Fibroblast of skin of left quadriceps (primary cell): Measurements from ENCODE around the gene A2ML1.
A peak's percentile ranks its signal among the peaks of the same experiment; 100 is the strongest.
"Not testable (repeated sequence)": the region's sequence is repeated elsewhere in the genome, so short reads cannot be mapped to it uniquely, and the experiment has no call there.

Experiments used
- DNase-seq, 2 experiments: peaks; one replicate each; pipeline ENCODE4 v3.0.0-alpha.2; 2013; ENCODE audit warnings: low read depth in 2 of 2

A2ML1 gene

DNA sequence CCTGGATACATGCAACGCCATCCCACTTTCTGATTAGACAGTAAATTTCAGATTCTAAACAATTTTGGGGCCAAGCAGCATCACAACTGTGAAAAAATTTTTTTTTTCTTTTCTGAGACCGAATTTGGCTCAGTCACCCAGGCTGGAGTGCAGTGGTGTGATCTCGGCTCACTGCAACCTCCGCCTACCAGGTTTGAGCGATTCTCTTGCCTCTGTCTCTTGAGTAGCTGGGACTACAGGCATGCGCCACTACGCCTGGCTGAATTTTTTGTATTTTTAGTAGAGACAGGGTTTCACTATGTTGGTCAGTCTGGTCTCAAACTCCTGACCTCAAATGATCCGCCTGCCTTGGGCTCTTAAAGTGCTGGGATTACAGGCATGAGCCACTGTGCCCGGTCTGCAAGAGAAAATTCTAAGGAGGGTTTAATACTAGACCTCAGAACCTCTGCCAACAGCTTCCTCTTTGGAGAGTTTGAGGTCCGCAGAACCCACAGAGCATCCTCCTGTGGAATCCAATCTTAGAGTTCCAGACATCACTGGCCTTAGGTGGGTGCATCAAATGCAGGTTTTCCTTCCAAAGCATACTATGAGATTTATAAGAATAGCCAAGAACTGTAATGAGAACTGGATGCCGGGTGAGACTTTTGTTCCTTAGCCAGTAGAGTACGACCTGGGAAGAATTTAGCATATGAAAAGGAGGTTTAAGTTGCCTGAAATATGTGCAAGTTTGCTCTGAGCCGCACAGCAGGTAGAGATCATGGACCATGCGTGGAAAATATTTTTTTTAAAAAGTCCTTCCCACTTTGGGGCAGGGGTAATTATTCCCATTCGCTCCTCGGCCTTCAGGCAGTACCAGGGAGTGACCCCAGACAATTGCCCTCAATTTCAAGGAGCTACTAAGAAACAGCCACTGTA lies 84.1 kb downstream of the A2ML1 start:
- no peak for DNase-seq

DNA sequence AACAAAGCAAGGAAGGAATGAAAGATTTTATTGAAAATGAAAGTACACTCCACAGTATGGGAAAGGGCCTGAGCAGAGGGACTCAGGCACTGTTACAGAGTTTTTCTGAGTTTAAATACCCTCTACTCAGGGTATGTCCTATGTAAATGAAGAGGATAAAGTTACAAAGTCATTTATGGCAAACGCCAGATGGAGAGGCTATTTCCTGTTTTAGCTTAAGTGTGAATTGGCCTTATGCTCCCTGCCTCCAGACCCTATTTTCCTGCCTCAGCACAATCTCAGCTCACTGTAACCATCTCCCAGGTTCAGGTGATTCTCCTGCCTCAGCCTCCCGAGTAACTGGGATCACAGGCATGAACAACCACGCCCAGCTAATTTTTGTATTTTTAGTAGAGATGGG lies 85.1 kb downstream of the A2ML1 start:
- no peak for DNase-seq

GRCh38 chr12:8909752-8910151 lies 87.3 kb downstream of the A2ML1 start:
- DNase-seq = no peak

- no peak for DNase-seq
These were observed 89.3 kb downstream of the A2ML1 start for GRCh38 chr12:8911606-8912268.

DNA sequence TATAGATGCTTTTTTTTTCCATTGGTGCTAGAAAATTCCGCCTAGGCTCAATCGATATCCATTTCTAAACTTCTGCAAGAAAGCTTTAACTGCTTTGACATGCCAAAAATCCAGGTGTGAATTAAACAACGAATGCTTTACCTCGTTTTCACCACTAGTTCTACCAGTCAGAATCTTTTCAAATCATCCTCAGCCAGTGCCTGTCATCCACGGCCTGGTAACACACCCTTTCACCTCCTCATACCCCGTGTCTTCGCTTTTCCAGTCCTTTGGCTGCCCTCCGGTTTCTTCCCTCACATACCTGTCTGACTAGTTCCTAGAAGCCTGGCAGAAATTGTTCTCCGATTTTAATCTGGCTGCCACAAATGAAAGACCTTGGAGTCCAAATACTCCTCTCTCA lies 90.5 kb downstream of the A2ML1 start:
- DNase-seq = no peak

DNA sequence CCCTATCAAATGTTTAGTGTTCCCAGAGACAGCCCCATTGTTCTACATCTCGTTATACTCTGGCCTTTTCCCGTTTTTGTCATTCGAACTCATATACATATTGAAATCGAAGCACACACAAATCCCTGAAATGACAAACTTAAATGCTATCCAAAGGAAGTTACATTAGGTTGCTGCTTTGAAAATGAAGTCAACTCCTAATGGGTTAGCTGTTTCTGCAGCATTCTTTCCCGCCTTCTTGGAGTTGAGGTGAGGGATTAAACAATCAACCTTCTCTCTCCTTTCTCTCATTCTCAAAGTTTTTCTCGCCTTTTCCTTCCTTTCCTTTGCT lies 91.2 kb downstream of the A2ML1 start:
- DNase-seq = no peak

GRCh38 chr12:8914033-8914715 lies 91.8 kb downstream of the A2ML1 start, which contains the start of gene PHC1:
Gene PHC1, plus strand, starts transcription at chr12:8914509. Its CDS starts 3,169 bp downstream, at chr12:8917678.
- peak; percentile 57 to 67 for DNase-seq

DNA sequence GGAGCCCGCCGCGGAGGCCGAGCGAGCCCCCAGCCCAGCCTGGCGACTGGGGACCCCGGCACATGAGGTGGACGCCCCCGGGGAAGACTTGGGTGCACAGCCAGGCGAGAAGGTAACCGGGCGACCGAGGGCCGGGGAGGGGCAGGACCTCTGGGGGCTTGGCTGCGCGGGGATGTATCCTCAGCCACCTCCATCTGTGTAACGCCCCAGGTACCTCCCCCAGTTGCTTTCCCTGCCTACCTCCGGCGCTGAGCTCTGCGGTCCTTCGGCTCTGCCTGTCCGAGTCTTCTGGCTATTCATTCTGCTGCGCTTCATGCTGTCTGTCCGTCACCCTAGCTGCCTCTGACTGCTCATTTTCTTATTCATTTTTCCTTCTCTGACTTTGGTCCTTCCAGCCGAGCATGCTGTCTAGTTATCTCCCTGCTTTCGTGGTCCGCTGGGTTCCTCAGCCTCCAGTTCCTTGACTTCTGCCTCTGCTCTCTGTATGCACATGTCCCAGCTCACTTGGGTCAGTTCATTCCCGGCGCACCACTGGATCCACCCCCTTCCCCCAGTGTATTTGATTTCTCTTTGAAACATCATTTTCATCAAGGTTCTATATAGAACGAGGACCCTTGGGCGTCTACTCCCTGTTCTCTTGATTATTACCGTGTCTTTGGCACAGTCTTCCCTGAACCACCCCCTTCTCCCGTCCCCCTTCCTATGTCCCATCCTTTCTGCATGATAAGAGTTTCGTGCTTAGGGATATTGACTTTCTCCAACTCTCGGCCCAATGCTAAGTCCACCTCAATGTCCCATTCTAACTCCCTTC lies 92.5 kb downstream of the A2ML1 start:
- DNase-seq = peak in 1 of 2 experiments; percentile 5

DNA sequence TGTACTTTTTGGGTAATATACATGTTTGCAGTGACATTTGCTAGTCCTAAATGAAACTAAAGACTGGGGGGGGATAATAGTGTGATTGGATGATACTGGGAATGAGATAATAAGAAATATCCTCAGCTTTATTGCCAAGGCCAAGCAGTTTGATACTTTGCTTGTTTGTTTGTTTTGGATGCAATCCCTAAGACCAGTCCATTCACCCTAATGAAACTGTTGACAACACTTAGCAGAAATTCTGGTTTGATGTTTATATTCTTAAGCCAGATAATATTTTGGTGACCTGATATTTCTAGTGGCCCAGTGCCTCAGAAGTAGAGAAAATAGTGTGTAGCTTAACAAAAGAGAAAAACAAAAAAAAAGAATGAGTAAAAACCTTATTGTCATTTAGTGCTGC lies 93.7 kb downstream of the A2ML1 start:
- no peak for DNase-seq

DNA sequence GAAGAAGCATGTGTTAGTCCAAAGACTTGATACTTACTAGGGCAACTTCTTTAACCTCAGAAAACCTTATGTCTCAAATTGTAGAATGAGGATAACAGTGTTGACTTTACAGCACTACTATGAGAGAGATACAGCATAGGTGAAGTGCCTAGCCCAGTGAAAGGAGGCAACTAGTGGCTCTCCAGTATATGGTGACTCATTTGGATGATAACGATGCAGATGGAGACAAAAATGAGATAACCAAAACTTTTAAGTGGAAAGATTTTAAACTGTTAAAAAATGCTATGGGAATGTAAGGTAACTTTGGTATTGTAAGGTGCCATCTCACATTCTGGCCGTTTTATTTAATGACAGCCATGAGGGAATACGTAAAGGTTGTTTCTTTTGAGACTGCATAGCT lies 94.6 kb downstream of the A2ML1 start:
- no peak for DNase-seq

GRCh38 chr12:8917751-8918150 lies 95.3 kb downstream of the A2ML1 start:
- DNase-seq = no peak

GRCh38 chr12:8919643-8920042 lies 97.2 kb downstream of the A2ML1 start:
- DNase-seq = not testable (repeated sequence)

- DNase-seq = no peak
These were observed 100.1 kb downstream of the A2ML1 start for GRCh38 chr12:8922544-8922943.
